K562 (cell line): ENCODE measurements around the gene MMP7. TPM values are rescaled to one million over a fixed set of nuclear protein-coding genes. Genes with fewer than 3 reads are reported as not detected.

ENCODE experiments used
- ATF7 ChIP-seq: fragments of 450-650 bp; IDR thresholded peaks from 2 replicates; pipeline ENCODE4 v1.7.1; 2014; ENCODE audit warnings: mild to moderate bottlenecking, moderate library complexity
- CEBPG ChIP-seq, 3 experiments: fragments of 200-800 bp in 1 of 3; sonication (Bioruptor generic) in 1 of 3; sonication (generic) in 1 of 3; formaldehyde crosslinking in 1 of 3; IDR thresholded peaks in 2 of 3; conservative IDR thresholded peaks in 1 of 3; 2 replicates each; pipeline versions ENCODE4 v1.6.1 to v1.8.0; 2016 to 2022; ENCODE audit warnings: missing compliant biosample characterization in 2 of 3, missing genetic modification characterization in 2 of 3, mild to moderate bottlenecking in 1 of 3, missing genetic modification reagents in 1 of 3
- FOSL1 ChIP-seq: fragments of 200-800 bp; sonication (Bioruptor generic); conservative IDR thresholded peaks from 2 replicates; pipeline ENCODE4 v1.6.1; 2016; ENCODE audit warnings: missing genetic modification characterization, missing compliant biosample characterization
- HCFC1 ChIP-seq: IDR thresholded peaks from 2 replicates; pipeline ENCODE4 v1.6.1; 2012; ENCODE audit warnings: low read depth, low read length, improper control_type of control experiment
- HMG20A ChIP-seq: fragments of 450-650 bp; formaldehyde crosslinking; conservative IDR thresholded peaks from 2 replicates; pipeline ENCODE4 v1.4.0; 2020; ENCODE audit warnings: mild to moderate bottlenecking, mixed read lengths
- IFI16 ChIP-seq: fragments of 250-450 bp; sonication (Bioruptor Pico); IDR thresholded peaks from 2 replicates; pipeline ENCODE4 v2.1.2; 2022; ENCODE audit warnings: mild to moderate bottlenecking, inconsistent platforms
- KDM2B ChIP-seq: fragments of 250-450 bp; sonication (Bioruptor Pico); IDR thresholded peaks from 2 replicates; pipeline ENCODE4 v1.8.0; 2021; ENCODE audit warnings: mild to moderate bottlenecking, moderate library complexity
- L3MBTL2 ChIP-seq: fragments of 450-650 bp; IDR thresholded peaks from 2 replicates; pipeline ENCODE4 v1.6.1; 2016; ENCODE audit warnings: mild to moderate bottlenecking, moderate library complexity
- MTA2 ChIP-seq: fragments of 450-650 bp; IDR thresholded peaks from 2 replicates; pipeline ENCODE4 v1.6.1; 2016; ENCODE audit warnings: low read depth
- RFX5 ChIP-seq: IDR thresholded peaks from 2 replicates; pipeline ENCODE4 v1.6.1; 2011; ENCODE audit warnings: low read depth, mild to moderate bottlenecking, improper control_type of control experiment, low read length
- TEAD2 ChIP-seq: fragments of 450-650 bp; IDR thresholded peaks from 2 replicates; pipeline ENCODE4 v1.6.1; 2016; ENCODE audit warnings: missing genetic modification characterization, control low read depth, missing compliant biosample characterization
- THRA ChIP-seq: fragments of 450-650 bp; IDR thresholded peaks from 2 replicates; pipeline ENCODE4 v1.6.1; 2017; ENCODE audit warnings: mild to moderate bottlenecking, moderate library complexity
- polyA plus RNA-seq, 8 experiments: library from polyadenylated mRNA; depleted of rRNA in 4 of 8; stranded (reverse) in 5 of 8; unstranded in 3 of 8; fragments of >200 nt; fragmentation: Nextera tagmentation in 2 of 8; fragmentation: Illumina TruSeq in 1 of 8; extraction: Ambion mirVana in 2 of 8; extraction: Trizol in 1 of 8; gene quantifications; 2 replicates each; pipeline versions ENCODE4 v1.2.1 to v1.2.3, GENCODE V29; 2011 to 2014; ENCODE audit warnings: inconsistent platforms in 1 of 8, missing spikeins in 1 of 8
- total RNA-seq, 7 experiments: library from RNA; depleted of rRNA in 6 of 7; stranded (reverse); fragments of >200 nt in 6 of 7; fragmentation: Illumina TruSeq in 2 of 7; extraction: Trizol in 2 of 7; gene quantifications; 2 replicates each; pipeline versions ENCODE4 v1.2.1 to v1.2.3, GENCODE V29; 2011 to 2021; ENCODE audit warnings: low replicate concordance in 1 of 7
- TF ChIP-seq, protein P1 (sequence below), 2 experiments: fragments of 450-650 bp; formaldehyde crosslinking in 1 of 2; IDR thresholded peaks; 2 replicates each; pipeline versions ENCODE4 v1.4.0 to v1.6.1; 2014 to 2020; ENCODE audit warnings: mild to moderate bottlenecking in 2 of 2, borderline replicate concordance in 1 of 2, low read depth in 1 of 2
- TF ChIP-seq, protein P2 (sequence below): fragments of 250-450 bp; sonication (Bioruptor Pico); IDR thresholded peaks from 2 replicates; pipeline ENCODE4 v1.5.0; 2020; ENCODE audit warnings: mild to moderate bottlenecking
- TF ChIP-seq, protein P3 (sequence below): sonication (generic); IDR thresholded peaks from 2 replicates; pipeline ENCODE4 v1.6.1; 2016

MMP7 gene
- total and polyA plus RNA-seq, 9 of the 15 experiments (the other 6 are each of a cell fraction or from before 2014, with no cell fraction given) = 0.13 TPM; not detected in 8

GRCh38 chr11:102495161-102496042 is 35.1 kb downstream of the MMP7 start (continued):
- TF ChIP-seq, protein P1, sequence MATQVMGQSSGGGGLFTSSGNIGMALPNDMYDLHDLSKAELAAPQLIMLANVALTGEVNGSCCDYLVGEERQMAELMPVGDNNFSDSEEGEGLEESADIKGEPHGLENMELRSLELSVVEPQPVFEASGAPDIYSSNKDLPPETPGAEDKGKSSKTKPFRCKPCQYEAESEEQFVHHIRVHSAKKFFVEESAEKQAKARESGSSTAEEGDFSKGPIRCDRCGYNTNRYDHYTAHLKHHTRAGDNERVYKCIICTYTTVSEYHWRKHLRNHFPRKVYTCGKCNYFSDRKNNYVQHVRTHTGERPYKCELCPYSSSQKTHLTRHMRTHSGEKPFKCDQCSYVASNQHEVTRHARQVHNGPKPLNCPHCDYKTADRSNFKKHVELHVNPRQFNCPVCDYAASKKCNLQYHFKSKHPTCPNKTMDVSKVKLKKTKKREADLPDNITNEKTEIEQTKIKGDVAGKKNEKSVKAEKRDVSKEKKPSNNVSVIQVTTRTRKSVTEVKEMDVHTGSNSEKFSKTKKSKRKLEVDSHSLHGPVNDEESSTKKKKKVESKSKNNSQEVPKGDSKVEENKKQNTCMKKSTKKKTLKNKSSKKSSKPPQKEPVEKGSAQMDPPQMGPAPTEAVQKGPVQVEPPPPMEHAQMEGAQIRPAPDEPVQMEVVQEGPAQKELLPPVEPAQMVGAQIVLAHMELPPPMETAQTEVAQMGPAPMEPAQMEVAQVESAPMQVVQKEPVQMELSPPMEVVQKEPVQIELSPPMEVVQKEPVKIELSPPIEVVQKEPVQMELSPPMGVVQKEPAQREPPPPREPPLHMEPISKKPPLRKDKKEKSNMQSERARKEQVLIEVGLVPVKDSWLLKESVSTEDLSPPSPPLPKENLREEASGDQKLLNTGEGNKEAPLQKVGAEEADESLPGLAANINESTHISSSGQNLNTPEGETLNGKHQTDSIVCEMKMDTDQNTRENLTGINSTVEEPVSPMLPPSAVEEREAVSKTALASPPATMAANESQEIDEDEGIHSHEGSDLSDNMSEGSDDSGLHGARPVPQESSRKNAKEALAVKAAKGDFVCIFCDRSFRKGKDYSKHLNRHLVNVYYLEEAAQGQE (IDR thresholded peaks at IDR 0.05; ENCODE audit: borderline replicate concordance) = peak; percentile 89
- TF ChIP-seq, protein P1 (CRISPR knock-in tag; IDR thresholded peaks at IDR 0.05; ENCODE audit: low read depth) = no peak
- no peak for TF ChIP-seq KDM2B (CRISPR knock-in tag)
- no peak for TF ChIP-seq HCFC1
- TF ChIP-seq L3MBTL2 = no peak
- TF ChIP-seq, protein P2, sequence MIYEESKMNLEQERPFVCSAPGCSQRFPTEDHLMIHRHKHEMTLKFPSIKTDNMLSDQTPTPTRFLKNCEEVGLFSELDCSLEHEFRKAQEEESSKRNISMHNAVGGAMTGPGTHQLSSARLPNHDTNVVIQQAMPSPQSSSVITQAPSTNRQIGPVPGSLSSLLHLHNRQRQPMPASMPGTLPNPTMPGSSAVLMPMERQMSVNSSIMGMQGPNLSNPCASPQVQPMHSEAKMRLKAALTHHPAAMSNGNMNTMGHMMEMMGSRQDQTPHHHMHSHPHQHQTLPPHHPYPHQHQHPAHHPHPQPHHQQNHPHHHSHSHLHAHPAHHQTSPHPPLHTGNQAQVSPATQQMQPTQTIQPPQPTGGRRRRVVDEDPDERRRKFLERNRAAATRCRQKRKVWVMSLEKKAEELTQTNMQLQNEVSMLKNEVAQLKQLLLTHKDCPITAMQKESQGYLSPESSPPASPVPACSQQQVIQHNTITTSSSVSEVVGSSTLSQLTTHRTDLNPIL (CRISPR knock-in tag) = no peak
- TF ChIP-seq CEBPG (CRISPR knock-in tag; IDR thresholded peaks at IDR 0.05) = no peak
- TF ChIP-seq CEBPG (tag; conservative IDR thresholded peaks at IDR 0.05 in 1 of 2, IDR thresholded peaks at IDR 0.05 in 1 of 2) = peak; percentile 70 to 76
- no peak for TF ChIP-seq MTA2
- no peak for TF ChIP-seq IFI16 (CRISPR knock-in tag)
- TF ChIP-seq, protein P3, sequence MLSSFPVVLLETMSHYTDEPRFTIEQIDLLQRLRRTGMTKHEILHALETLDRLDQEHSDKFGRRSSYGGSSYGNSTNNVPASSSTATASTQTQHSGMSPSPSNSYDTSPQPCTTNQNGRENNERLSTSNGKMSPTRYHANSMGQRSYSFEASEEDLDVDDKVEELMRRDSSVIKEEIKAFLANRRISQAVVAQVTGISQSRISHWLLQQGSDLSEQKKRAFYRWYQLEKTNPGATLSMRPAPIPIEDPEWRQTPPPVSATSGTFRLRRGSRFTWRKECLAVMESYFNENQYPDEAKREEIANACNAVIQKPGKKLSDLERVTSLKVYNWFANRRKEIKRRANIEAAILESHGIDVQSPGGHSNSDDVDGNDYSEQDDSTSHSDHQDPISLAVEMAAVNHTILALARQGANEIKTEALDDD = no peak
- TF ChIP-seq RFX5 = no peak
- 0 out of 2 replicates have a peak, but pooled peaks have one; percentile 23 for TF ChIP-seq ATF7
- TF ChIP-seq TEAD2 = 0 out of 2 replicates have a peak, but pooled peaks have one; percentile 36
- no peak for TF ChIP-seq HMG20A (CRISPR knock-in tag)
- no peak for TF ChIP-seq THRA
- no peak for TF ChIP-seq FOSL1 (tag)
